A549 (cell line): ENCODE results near the gene TMEM183A. TPM values are rescaled to one million over a fixed set of nuclear protein-coding genes. Genes with fewer than 3 reads are reported as not detected.

Experiments used
- ATAC-seq, 2 experiments: fragments of 200-7000 bp in 1 of 2; fragments of >200 bp in 1 of 2; cut with Nextera tagmentation in 1 of 2; cut with Tn5 transposase in 1 of 2; 3 replicates each; pipeline versions ENCODE4 v1.8.0 to v1.9.1; 2018 to 2020; ENCODE audit warnings: mild to moderate bottlenecking in 1 of 2, moderate library complexity in 1 of 2
- CTCF ChIA-PET: fragments of 300-600 bp; sonication (Branson Sonifier 250); formaldehyde crosslinking; extraction: SDS; loops from one replicate; lab custom pipeline; 2021; ENCODE audit warnings: antibody characterized with exemption, inconsistent platforms; lab: Yijun Ruan, JAX
- POLR2A ChIA-PET: fragments of 350-600 bp; formaldehyde crosslinking; extraction: SDS; loops from one replicate; lab custom pipeline; 2021; ENCODE audit warnings: antibody characterized with exemption, inconsistent platforms; lab: Yijun Ruan, JAX
- DNase-seq, 2 experiments: peaks; one replicate each; pipeline versions ENCODE4 v3.0.0 to v3.0.0-alpha.2; 2011 to 2016; ENCODE audit warnings: low read depth in 1 of 2, low spot score in 1 of 2
- FAIRE-seq: peaks from 2 replicates; lab custom pipeline; 2011; peaks lifted over from hg19 to GRCh38; lab: Jason Lieb, UNC
- H3K27ac ChIP-seq, 2 experiments: fragments of >200 bp; sonication (Bioruptor Twin); formaldehyde crosslinking; 3 replicates each; pipeline ENCODE4 v1.5.1; 2016 to 2017
- H3K4me1 ChIP-seq: fragments of >200 bp; sonication (Bioruptor Twin); formaldehyde crosslinking; 3 replicates; pipeline ENCODE4 v1.6.1; 2016
- H3K4me2 ChIP-seq: fragments of >200 bp; sonication (Bioruptor Twin); formaldehyde crosslinking; 3 replicates; pipeline ENCODE4 v1.6.1; 2016
- H3K4me3 ChIP-seq: fragments of >200 bp; sonication (Bioruptor Twin); formaldehyde crosslinking; 3 replicates; pipeline ENCODE4 v1.5.1; 2016
- H3K9me3 ChIP-seq: fragments of >200 bp; sonication (Bioruptor Twin); formaldehyde crosslinking; 3 replicates; pipeline ENCODE4 v1.6.1; 2016
- ATOH8 ChIP-seq: fragments of 250-450 bp; sonication (Bioruptor Pico); IDR thresholded peaks from 2 replicates; pipeline ENCODE4 v1.5.0; 2020; ENCODE audit warnings: low read depth, mild to moderate bottlenecking, moderate library complexity
- BCL3 ChIP-seq: fragments of >200 bp; sonication (Bioruptor Twin); formaldehyde crosslinking; IDR thresholded peaks from 3 replicates; pipeline ENCODE4 v1.6.1; 2016
- BHLHE40 ChIP-seq: IDR thresholded peaks from 2 replicates; pipeline ENCODE4 v1.6.1; 2012; ENCODE audit warnings: low read depth, low read length, inconsistent platforms
- CHD4 ChIP-seq: fragments of 200-600 bp; sonication (generic); IDR thresholded peaks from 2 replicates; pipeline ENCODE4 v1.6.1; 2016; ENCODE audit warnings: antibody characterized with exemption, mild to moderate bottlenecking, borderline replicate concordance
- CTCF ChIP-seq: fragments of >200 bp; sonication (Bioruptor Twin); formaldehyde crosslinking; IDR thresholded peaks from 3 replicates; pipeline ENCODE4 v1.5.1; 2016
- EHMT2 ChIP-seq: fragments of 200-600 bp; sonication (generic); IDR thresholded peaks from 2 replicates; pipeline ENCODE4 v1.6.1; 2016; ENCODE audit warnings: antibody characterized with exemption, low read depth, mild to moderate bottlenecking, moderate library complexity
- ESRRA ChIP-seq: fragments of 150-350 bp; IDR thresholded peaks from 2 replicates; pipeline ENCODE4 v1.6.1; 2014; ENCODE audit warnings: mild to moderate bottlenecking, low read length, borderline replicate concordance
- FOSB ChIP-seq: fragments of 250-450 bp; sonication (Bioruptor Pico); IDR thresholded peaks from 2 replicates; pipeline ENCODE4 v1.5.0; 2020; ENCODE audit warnings: mild to moderate bottlenecking, moderate library complexity
- GATA3 ChIP-seq: IDR thresholded peaks from 2 replicates; pipeline ENCODE4 v1.6.1; 2012; ENCODE audit warnings: borderline replicate concordance
- HOXA7 ChIP-seq: fragments of 250-450 bp; sonication (Bioruptor Pico); IDR thresholded peaks from 2 replicates; pipeline ENCODE4 v1.5.0; 2020; ENCODE audit warnings: mild to moderate bottlenecking, moderate library complexity
- MAZ ChIP-seq: fragments of 150-350 bp; IDR thresholded peaks from 2 replicates; pipeline ENCODE4 v1.6.1; 2014; ENCODE audit warnings: antibody characterized with exemption, low read depth, low read length, borderline replicate concordance
- NPAS2 ChIP-seq: fragments of 250-450 bp; sonication (Bioruptor Pico); IDR thresholded peaks from 2 replicates; pipeline ENCODE4 v1.8.0; 2022; ENCODE audit warnings: mild to moderate bottlenecking, moderate library complexity, borderline replicate concordance
- NR3C1 ChIP-seq: fragments of >200 bp; sonication (Bioruptor Twin); formaldehyde crosslinking; IDR thresholded peaks from 3 replicates; pipeline ENCODE4 v1.6.1; 2017
- PBX3 ChIP-seq: IDR thresholded peaks from 2 replicates; pipeline ENCODE4 v1.6.1; 2012
- POLR2AphosphoS2 ChIP-seq: conservative IDR thresholded peaks from 2 replicates; pipeline ENCODE4 v1.6.1; 2012; ENCODE audit warnings: low read length, improper control_type of control experiment, inconsistent platforms
- RAD21 ChIP-seq, 2 experiments: fragments of >200 bp in 1 of 2; sonication (Bioruptor Twin) in 1 of 2; formaldehyde crosslinking in 1 of 2; IDR thresholded peaks in 1 of 2; conservative IDR thresholded peaks in 1 of 2; 2 replicates in 1 of 2; 3 replicates in 1 of 2; pipeline ENCODE4 v1.6.1; 2012 to 2018; ENCODE audit warnings: inconsistent platforms in 1 of 2
- RCOR1 ChIP-seq: fragments of 150-350 bp; IDR thresholded peaks from 2 replicates; pipeline ENCODE4 v1.6.1; 2014; ENCODE audit warnings: antibody characterized with exemption, low read length, low read depth
- RFX5 ChIP-seq: fragments of 450-650 bp; IDR thresholded peaks from 2 replicates; pipeline ENCODE4 v1.7.1; 2014; ENCODE audit warnings: antibody characterized with exemption, mild to moderate bottlenecking, moderate library complexity
- TP53 ChIP-seq: fragments of 250-450 bp; sonication (Bioruptor Pico); IDR thresholded peaks from 2 replicates; pipeline ENCODE4 v1.5.0; 2021; ENCODE audit warnings: mild to moderate bottlenecking, moderate library complexity
- ZC3H11A ChIP-seq: fragments of 450-650 bp; IDR thresholded peaks from 2 replicates; pipeline ENCODE4 v1.6.1; 2014; ENCODE audit warnings: antibody characterized with exemption, mild to moderate bottlenecking
- ZSCAN20 ChIP-seq: fragments of 250-450 bp; sonication (Bioruptor Pico); IDR thresholded peaks from 2 replicates; pipeline ENCODE4 v1.8.0; 2022; ENCODE audit warnings: mild to moderate bottlenecking, moderate library complexity
- WGBS: methylation state at CpG from one replicate; pipeline ENCODE4 v1.1.6; 2017; ENCODE audit errors: missing lambda C conversion rate; 5-methylcytosine and 5-hydroxymethylcytosine counted together
- polyA plus RNA-seq, 4 experiments: library from polyadenylated mRNA; depleted of rRNA in 3 of 4; stranded (reverse); fragments of >200 nt; fragmentation: RNase III in 1 of 4; extraction: RNeasy Plus Mini Kit Qiagen cat#74134 plus additional on column Dnase treatment in 1 of 4; gene quantifications; 2 replicates in 3 of 4; 3 replicates in 1 of 4; pipeline ENCODE4 v1.2.3, GENCODE V29; 2011 to 2017

The TMEM183A gene
- polyA plus RNA-seq, 2 of the 4 experiments (the other 2 are of a cell fraction): 48.4 to 114 TPM

- 17% methylated on average over 3 of the region's 3 CpGs for WGBS
Observed at GRCh38 chr1:202976633-202977032, 30.5 kb upstream of the TMEM183A start.

GRCh38 chr1:202979459-202979858 lies 27.7 kb upstream of the TMEM183A start:
- no peak for FAIRE-seq
- WGBS: 16% methylated on average over 2 of the region's 2 CpGs
- Histone ChIP-seq H3K4me1 (no peaks in the 10 kb centered on the region), H3K4me2 (no peak overlapping the region), H3K27ac (no peak overlapping the region), H3K4me3 (no peak overlapping the region), H3K9me3 (no peaks in the 10 kb centered on the region)
- ChIA-PET POLR2A (no interaction called here), CTCF (interaction anchor here (1.1 to 1.3 kb wide), 3 partner anchors 9 to 19 kb away, joined by 3 to 6 read pairs (median 4); no protein-coding TSS in a partner anchor)
- TF ChIP-seq BCL3 (no peak), POLR2AphosphoS2 (no peak), HOXA7 (CRISPR knock-in tag) (no peak), ZC3H11A (no peak), ESRRA (no peak)
- no peak for DNase-seq
- ATAC-seq: no peak

More at GRCh38 chr1:202976633-202977032, 30.5 kb upstream of the TMEM183A start:
- no peak for FAIRE-seq
- Histone ChIP-seq H3K4me1 (no peaks in the 10 kb centered on the region), H3K27ac (no peak overlapping the region), H3K4me2 (no peak overlapping the region), H3K9me3 (no peaks in the 10 kb centered on the region), H3K4me3 (no peak overlapping the region)
- no peak for DNase-seq
- ATAC-seq: no peak
- ChIA-PET POLR2A (no interaction called here), CTCF (interaction anchor here (0.9 to 1.7 kb wide), 4 partner anchors 20 to 296 kb away, joined by 3 to 4 read pairs (median 4); no protein-coding TSS in a partner anchor)
- no peak for TF ChIP-seq CTCF
- no peak for TF ChIP-seq TP53 (CRISPR knock-in tag)
- TF ChIP-seq CHD4: no peak
- no peak for TF ChIP-seq NR3C1
- no peak for TF ChIP-seq PBX3
- no peak for TF ChIP-seq EHMT2
- no peak for TF ChIP-seq RFX5
- TF ChIP-seq NPAS2: no peak
- TF ChIP-seq FOSB (CRISPR knock-in tag): no peak
- no peak for TF ChIP-seq MAZ
- TF ChIP-seq RCOR1: no peak

- TF ChIP-seq RAD21 (conservative IDR thresholded peaks at IDR 0.05 in 1 of 2, IDR thresholded peaks at IDR 0.05 in 1 of 2) (no peak), ATOH8 (CRISPR knock-in tag) (no peak), GATA3 (no peak), BHLHE40 (no peak), NPAS2 (no peak), NR3C1 (no peak), ZC3H11A (no peak), ZSCAN20 (CRISPR knock-in tag) (no peak)
- ATAC-seq (no peak), FAIRE-seq (no peak), DNase-seq (no peak)
- Histone ChIP-seq H3K27ac (no peak overlapping the region), H3K9me3 (no peaks in the 10 kb centered on the region), H3K4me1 (no peaks in the 10 kb centered on the region), H3K4me2 (no peak overlapping the region), H3K4me3 (no peak overlapping the region)
- 69% methylated on average over 2 of the region's 2 CpGs for WGBS
- CTCF ChIA-PET: interaction anchor here (0.8 to 1.1 kb wide), 3 partner anchors 11 to 281 kb away, joined by 3 to 4 read pairs (median 4); no protein-coding TSS in a partner anchor
- POLR2A ChIA-PET: no interaction called here
Observed at GRCh38 chr1:202981939-202982338, 25.2 kb upstream of the TMEM183A start.
